PC-9 (cell line): ENCODE results near the gene CDKN2D.

Experiments used
- CTCF ChIP-seq: fragments of 200-600 bp; sonication (generic); conservative IDR thresholded peaks from 2 replicates; pipeline ENCODE4 v1.6.1; 2017; ENCODE audit warnings: mixed run types, antibody characterized with exemption, mild to moderate bottlenecking, moderate library complexity
- EZH2 ChIP-seq: fragments of 200-600 bp; sonication (generic); IDR thresholded peaks from 2 replicates; pipeline ENCODE4 v1.8.0; 2017; ENCODE audit warnings: antibody characterized with exemption, low read depth

DNA sequence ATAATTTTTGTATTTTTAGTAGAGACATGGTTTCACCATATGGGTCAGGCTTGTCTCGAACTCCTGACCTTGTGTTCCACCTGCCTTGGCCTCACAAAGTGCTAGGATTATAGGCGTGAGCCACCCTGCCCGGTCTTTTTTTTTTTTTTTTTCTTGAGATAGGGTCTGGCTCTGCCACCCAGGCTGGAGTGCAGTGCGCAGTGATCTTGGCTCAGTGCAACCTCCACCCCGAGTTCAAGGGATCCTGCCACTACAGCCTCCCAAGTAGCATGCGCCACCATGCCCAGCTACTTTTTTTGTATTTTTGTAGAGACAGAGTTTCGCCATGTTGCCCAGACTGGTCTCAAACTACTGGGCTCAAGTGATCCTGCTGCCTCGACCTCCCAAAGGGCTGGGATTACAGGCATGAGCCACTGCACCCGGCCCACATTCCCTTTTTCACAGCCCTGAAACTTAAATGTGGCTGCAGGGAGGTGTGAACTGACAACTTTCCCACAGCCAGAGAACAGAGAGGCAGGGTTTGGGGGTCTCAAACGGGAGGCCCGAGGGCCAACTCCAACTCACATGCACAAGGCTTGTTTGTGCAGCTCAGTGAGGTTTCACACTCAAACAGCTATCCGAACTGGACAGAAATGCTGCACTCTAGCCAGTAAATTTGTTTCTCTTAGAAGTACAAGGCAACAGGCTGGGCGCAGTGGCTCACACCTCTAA, 47.2 kb downstream of the CDKN2D start:
- TF ChIP-seq CTCF (no peak), EZH2 (no peak)
